AG10803 (cell line): Measurements from ENCODE around the gene DHRSX.

Source experiments
- DNase-seq: peaks from one replicate; pipeline ENCODE4 v3.0.0; 2010; ENCODE audit warnings: low read depth
- H3K4me3 ChIP-seq: 2 replicates; pipeline ENCODE4 v1.5.1; 2011; ENCODE audit warnings: mild to moderate bottlenecking, low read length, control low read depth
- TF ChIP-seq, protein P1 (sequence below): conservative IDR thresholded peaks from 2 replicates; pipeline ENCODE4 v1.5.1; 2011; ENCODE audit warnings: mild to moderate bottlenecking, low read length, control low read depth, inconsistent platforms

The DHRSX gene

GRCh38 chrX:2495595-2495994 lies 5.2 kb downstream of the DHRSX start:
- DNase-seq: no peak
- no peak overlapping the region for H3K4me3 ChIP-seq
- TF ChIP-seq, protein P1, sequence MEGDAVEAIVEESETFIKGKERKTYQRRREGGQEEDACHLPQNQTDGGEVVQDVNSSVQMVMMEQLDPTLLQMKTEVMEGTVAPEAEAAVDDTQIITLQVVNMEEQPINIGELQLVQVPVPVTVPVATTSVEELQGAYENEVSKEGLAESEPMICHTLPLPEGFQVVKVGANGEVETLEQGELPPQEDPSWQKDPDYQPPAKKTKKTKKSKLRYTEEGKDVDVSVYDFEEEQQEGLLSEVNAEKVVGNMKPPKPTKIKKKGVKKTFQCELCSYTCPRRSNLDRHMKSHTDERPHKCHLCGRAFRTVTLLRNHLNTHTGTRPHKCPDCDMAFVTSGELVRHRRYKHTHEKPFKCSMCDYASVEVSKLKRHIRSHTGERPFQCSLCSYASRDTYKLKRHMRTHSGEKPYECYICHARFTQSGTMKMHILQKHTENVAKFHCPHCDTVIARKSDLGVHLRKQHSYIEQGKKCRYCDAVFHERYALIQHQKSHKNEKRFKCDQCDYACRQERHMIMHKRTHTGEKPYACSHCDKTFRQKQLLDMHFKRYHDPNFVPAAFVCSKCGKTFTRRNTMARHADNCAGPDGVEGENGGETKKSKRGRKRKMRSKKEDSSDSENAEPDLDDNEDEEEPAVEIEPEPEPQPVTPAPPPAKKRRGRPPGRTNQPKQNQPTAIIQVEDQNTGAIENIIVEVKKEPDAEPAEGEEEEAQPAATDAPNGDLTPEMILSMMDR: no peak

GRCh38 chrX:2492531-2493218 lies 8.1 kb downstream of the DHRSX start:
- no peak for DNase-seq
- H3K4me3 ChIP-seq: no peak overlapping the region
- TF ChIP-seq, protein P1: no peak

DNA sequence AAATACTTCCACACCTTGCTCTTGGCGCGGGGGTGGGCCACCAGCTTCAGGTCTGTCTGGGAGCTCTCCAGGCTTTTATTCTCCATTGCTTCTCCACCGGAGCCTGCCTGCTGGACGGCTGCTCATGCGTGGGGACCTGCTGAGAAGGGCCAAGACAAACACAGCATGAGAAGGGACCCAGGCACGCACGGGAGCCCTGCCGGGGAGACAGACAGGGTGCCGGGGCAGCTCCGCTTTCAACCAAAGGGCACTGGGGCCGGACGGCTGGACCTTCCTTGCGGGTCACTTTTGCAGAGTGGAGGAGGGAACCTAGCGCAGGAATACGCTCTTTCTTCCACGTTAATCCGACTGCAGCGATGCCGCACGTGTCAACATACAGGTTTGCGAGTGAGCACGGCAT lies 10.1 kb downstream of the DHRSX start:
- DNase-seq: no peak
- no peak overlapping the region for H3K4me3 ChIP-seq
- TF ChIP-seq, protein P1: no peak

- H3K4me3 ChIP-seq: no peak overlapping the region
- TF ChIP-seq, protein P1: no peak
- DNase-seq: no peak
These were observed 11.0 kb downstream of the DHRSX start for GRCh38 chrX:2489446-2490445.

- TF ChIP-seq, protein P1: no peak
- no peak for DNase-seq
- no peak overlapping the region for H3K4me3 ChIP-seq
These were observed 12.0 kb downstream of the DHRSX start for GRCh38 chrX:2488621-2489285.

GRCh38 chrX:2487366-2487765 lies 13.4 kb downstream of the DHRSX start:
- TF ChIP-seq, protein P1: no peak
- no peak for DNase-seq
- H3K4me3 ChIP-seq: no peak overlapping the region
